Stimulated activated CD4-positive, alpha-beta T cell treated with anti-CD3 and anti-CD28 coated beads, TNF-alpha, amount 100 ng/mL, for 1 hour (primary cell): ENCODE data around the gene MTG2.

ENCODE experiments used
- DNase-seq, 3 donors: peaks; one replicate each; pipeline ENCODE4 v3.0.0-alpha.2; 2020; ENCODE audit warnings: low read depth in 3 of 3, low spot score in 1 of 3

Gene MTG2

DNA sequence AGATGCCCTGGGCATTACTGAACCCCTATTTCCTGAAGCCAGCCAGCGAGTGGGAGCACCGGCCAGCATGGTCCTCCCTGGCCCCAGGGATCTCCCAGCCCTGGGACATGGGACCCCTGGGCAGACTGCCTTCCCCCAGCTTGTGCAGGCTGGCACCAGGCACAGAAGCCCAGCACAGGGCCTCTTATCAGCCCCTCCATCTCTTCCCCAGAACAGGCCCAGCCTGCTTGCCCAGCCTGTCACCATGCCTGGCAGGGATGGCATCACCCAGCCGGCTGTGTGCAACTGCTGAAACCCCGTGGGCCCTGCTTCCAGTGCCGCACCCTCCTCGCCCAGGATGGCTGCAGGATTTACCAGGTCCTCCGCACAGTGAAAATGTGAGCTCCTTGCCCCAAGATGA lies 49.4 kb downstream of the MTG2 start:
- DNase-seq = no peak

- no peak for DNase-seq
These were observed 50.2 kb downstream of the MTG2 start for GRCh38 chr20:62232770-62233645.

- DNase-seq = no peak
These were observed 50.9 kb downstream of the MTG2 start for GRCh38 chr20:62233684-62234083.

- DNase-seq = no peak
These were observed 51.5 kb downstream of the MTG2 start for GRCh38 chr20:62234339-62234738.

DNA sequence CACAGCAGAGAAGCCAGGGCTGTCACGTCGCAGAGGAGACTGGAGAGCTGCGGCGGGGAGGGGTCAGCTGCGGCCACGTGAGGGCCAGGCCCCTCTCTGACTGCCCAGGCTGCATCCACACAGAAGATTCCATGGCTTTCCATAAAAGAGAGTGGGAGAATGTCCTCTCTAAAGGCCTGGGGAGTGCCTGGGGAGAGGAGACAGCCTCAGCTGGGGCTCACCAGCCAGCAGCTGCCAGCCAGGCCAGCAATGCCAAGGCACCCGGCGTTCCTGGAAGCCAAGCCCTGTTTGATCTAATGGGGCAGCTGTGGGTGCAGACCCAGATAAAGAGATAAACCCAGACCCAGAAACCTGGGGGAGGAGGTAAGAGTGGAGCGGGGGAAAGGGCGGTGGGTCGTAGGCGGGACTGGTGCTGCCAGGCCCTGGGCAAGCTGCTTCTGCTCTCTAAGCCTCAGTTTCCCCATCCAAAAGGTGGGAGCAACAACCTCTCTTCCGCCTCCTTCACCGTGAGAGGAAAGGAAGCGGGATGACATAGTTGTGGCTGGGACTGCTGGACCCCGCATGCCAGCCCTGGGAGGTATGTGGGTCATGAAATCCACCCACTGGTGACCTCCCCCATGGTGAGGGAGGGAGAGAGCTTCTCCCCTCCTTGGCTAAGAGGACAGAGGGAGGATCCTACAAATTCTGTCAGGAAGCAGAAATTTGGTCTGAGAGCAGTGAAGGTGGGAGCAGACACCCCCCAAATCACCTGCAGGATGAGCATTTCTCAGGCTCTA lies 52.4 kb downstream of the MTG2 start:
- DNase-seq = no peak

DNA sequence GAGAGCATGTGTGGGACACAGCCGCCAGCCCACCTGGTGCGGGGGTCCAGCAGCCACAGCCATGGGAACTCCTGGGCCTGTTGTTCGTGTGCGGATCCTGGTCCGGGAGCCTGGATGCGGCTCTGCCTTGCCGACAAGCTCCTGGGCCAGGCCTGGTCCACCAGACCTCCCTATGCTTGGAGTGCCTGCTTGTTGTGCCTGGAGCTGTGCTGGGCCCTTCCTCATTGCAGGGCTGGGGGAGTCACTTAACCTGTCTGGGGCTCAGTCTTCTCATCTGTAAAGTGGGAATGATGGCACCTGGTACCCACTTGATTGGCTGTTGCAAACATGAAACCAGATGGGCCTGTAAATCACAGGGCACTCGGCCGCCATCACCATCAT lies 52.9 kb downstream of the MTG2 start:
- DNase-seq = no peak

GRCh38 chr20:62236200-62236599 lies 53.4 kb downstream of the MTG2 start:
- no peak for DNase-seq

GRCh38 chr20:62236766-62237513 lies 54.1 kb downstream of the MTG2 start:
- DNase-seq = no peak

- DNase-seq = no peak
These were observed 54.6 kb downstream of the MTG2 start for GRCh38 chr20:62237514-62237800.

DNA sequence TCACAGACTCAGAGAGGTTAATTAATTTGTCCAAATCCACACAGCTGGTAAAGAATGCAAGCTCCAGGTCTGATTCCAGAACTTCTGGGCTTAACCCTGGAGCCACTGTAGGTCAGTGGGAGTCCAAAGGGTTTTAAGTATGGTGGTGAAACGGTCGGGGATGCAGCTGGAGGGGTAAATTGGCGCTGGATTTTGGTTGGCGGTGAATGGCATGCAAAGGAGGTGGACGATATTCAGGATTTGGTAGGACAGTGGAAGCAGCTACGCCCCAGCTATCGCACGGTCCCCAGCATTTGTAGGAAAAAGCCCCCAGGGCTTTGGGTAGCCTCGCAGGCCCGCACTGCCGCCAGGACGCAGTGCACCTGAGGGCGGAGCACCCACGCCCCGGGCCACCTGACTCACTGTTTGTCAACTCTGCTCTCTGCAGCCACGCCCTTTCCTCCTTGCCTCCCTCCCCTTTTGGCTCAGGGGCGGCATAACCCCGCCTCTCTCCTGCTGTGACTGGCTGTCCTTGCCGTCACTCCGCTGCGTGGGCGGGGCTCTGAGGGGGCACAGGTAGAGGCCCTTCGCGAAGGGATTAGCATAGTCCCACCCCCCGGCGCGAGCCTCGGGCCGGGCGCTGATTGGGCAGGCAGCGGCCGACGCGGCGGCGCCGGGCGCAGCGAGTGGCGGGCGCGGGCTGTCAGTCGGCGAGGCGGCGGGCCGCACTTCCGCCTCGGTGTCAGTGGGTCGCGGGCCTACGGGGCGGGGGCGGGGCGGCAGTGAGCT lies 55.2 kb downstream of the MTG2 start, which contains the start of gene OSBPL2:
Gene OSBPL2, plus strand, starts transcription at position 721 of the 768 bp plus-strand sequence. CDS start 17,664 bp downstream, outside the sequence.
- peak; percentile 100 for DNase-seq

- DNase-seq = no peak
These were observed 55.9 kb downstream of the MTG2 start for GRCh38 chr20:62238569-62239277.

GRCh38 chr20:62239278-62239879 lies 56.6 kb downstream of the MTG2 start:
- no peak for DNase-seq

DNA sequence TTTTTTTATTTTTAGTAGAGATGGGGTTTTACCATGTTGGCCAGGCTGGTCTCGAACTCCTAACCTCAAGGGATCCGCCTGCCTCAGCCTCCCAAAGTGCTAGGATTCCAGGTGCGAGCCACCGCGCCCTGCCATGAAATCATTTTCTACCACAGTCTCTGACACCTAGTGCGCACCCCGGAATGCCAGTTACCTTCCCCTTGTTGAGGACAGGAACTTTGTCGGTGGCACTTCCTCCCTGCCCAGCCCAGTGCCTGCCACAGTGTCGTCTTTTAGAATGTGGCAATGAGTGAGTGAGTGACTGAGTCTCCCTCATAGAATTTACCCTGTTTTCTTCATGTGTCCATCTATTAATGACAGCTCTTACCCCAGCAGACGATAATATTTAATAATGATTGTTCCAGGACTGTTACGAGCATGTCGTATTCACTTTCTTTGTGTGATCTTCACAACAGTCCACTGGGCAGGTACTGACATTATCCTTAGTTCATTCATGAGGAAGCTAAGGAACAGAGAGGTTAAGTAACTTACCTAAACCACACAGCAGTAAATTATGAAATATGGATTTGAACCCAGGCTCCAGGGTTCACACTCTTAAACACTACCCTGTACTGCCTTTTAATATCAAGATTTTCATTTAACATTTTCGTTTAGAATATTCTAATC lies 57.3 kb downstream of the MTG2 start:
- no peak for DNase-seq

GRCh38 chr20:62241506-62241905 lies 58.7 kb downstream of the MTG2 start:
- DNase-seq = no peak

GRCh38 chr20:62242176-62242575 lies 59.3 kb downstream of the MTG2 start:
- no peak for DNase-seq

DNA sequence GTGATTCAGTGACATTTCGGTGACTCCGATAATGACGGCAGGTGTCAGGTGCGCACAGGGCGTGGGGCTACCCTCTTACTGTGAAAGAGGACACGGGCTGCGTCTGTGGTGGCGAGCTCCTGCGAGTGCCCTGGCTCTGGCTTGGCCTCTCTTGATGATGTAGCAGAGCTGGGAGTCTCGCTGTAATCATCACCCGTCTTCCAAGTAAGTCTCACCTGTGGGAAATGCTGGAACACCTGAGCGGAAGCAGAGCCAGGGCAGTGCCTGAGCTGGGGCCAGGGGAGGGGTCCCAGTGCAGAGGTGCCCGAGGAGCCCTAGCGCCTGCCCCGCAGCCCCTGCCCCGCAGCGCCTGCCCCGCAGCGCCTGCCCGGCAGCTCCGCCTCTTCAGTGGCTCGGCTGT lies 60.3 kb downstream of the MTG2 start:
- no peak for DNase-seq

GRCh38 chr20:62243906-62244515 lies 61.2 kb downstream of the MTG2 start:
- DNase-seq = no peak

DNA sequence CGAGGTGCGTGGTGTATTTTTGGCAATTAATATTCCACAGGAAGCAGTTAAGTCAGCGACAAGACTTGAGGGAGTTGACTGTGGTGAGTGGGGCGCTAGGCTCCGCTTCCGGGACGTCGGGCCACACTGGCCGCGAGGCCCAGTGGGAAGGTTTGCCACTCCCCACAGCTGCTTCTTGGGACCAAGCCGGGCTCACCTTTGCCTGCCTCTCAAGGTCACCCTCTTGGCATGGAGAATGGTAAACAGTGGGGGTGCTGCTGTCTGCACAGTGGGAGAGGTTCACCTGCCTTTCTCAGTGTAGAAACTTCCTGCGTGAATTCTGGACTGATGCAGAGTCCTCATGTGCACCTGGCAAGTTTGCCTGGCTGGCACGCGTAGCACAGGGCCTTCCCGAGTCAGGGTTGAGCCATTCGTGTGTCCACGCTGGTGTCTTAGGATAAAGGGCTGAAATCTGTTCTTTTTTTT lies 61.8 kb downstream of the MTG2 start:
- no peak for DNase-seq

DNA sequence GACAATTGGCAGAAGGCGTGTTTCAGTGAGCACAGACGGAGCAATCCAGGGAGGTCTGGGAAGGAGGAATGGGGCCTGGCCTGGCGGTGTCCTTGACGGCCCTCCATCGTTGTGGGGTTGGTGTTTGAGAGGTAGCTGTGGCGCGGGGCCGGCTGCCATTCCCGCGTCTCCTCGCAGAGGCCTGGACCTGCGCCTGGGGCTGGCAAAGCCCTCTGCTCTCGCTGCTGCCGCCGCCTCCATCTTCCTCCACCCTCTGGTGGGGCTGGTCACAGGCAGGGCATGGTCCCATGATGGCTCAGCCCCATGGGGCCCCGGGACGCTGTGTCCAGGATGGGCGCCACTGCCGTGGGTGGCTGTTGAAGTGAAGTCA lies 63.1 kb downstream of the MTG2 start:
- DNase-seq = no peak
